Ramos (cell line): ENCODE measurements around the gene TMPRSS3.

Experiments used
- in situ Hi-C: fragments of 300-500 bp; cut with MboI; formaldehyde crosslinking; loops from one replicate; pipeline ENCODE4 v1.14.3; 2022; ENCODE audit warnings: low sequenced_read_pairs; ENCODE audit not compliant: unreplicated experiment

TMPRSS3 gene

DNA sequence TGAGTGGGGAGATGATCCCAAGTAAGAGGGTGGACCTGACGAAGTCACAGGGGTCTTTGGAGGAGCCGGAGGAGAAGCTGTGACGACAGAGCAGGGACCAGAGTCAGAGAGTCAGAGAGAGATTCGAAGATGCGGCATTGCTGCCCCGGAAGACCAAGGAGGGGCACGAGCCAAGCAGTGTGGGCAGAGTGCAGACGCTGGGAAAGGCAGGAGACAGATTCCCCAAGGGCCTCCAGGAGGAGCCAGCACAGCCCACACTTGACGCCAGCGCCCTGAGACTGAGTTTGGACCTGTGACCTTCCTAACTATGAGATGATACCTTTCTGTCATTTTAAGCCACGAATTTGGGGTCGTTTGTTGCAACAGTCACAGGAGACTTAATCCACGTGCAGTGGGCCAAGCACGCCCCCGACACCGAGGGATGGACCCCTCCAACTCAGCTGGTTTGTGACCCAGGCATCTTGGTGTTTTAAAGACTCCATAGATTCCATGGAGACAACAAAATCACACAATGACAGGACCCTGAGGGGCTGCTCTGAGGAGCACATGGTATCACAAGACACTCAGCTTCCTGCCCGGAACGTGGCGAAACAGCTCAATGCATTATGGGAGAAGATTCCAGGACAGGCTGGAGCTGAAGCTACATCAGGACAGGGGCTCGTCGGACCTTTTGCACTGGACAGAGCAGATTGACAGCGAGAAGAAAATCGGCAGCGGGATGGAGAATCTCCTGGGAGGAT is 18.5 kb downstream of the TMPRSS3 start:
- in situ Hi-C loops = loop anchor here (25.0 kb wide), 1 partner anchor 360 kb away; no protein-coding TSS in a partner anchor

DNA sequence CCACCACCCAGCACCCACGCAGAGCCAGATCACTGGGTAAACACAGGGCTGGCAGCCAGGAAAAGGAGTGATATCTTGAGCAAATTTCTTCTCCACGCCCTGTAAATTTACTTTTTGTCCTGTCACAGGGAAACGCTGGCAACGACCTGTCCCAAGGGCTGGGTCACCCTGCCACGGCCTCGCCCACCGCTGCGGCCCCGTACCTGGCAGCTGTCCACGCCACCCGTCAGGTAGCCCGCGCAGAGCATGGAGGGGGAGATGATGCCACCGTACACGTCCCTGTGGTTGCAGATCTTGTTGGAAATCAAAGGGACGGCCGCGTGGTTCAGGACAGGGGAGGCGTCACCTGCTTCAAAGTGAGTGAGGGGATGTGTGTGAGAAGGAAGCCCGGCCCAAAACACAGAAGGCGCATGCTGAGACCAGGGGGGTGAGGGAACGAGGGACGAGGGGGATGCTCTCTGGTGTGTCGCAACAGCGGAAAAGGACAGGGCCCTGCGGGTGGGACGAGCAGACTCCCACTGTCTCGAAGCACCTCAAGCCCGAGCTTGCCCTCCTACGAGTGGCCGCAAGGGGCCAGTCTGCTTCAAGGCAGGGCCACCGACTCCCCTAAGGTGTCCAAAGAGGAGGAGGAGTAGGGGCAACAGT is 19.4 kb downstream of the TMPRSS3 start:
- in situ Hi-C loops = loop anchor here (25.0 kb wide), 1 partner anchor 361 kb away; no protein-coding TSS in a partner anchor

- in situ Hi-C loops = loop anchor here (25.0 kb wide), 1 partner anchor 361 kb away; no protein-coding TSS in a partner anchor
These were observed 19.9 kb downstream of the TMPRSS3 start for GRCh38 chr21:42375966-42376337.

GRCh38 chr21:42375506-42375905 is 20.3 kb downstream of the TMPRSS3 start:
- in situ Hi-C loops = loop anchor here (25.0 kb wide), 1 partner anchor 362 kb away; no protein-coding TSS in a partner anchor

DNA sequence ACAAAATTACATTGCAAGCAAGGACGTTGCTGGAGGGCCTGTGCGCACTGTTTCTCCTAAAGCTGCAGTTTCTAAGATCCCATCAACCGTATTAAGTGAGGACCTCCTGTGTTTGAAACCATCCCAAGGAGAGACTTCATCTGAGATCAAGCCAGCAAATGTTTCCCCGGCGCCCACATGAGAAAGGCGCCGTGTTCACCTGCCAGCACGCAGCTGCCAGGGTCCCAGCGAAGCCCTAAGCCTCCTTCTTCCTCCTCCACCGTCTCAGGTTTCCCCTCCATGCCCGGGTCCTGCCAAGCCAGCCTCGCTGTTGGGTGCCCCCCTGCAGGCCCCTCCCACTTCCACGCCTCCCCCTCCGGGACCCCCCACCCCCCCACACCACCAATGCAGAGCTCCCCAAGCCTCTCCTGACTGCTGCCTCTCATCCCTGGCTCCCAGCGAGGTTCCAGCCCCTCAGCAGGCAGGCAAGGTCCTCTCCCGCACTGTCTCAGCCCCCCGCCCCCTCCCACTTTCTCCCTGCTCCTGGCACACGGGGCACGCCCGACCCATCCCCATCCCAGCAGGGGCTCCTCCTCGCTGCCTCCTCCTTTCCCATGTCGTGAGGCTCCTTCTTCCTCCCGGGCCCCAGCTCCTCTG is 20.9 kb downstream of the TMPRSS3 start:
- in situ Hi-C loops = loop anchor here (25.0 kb wide), 1 partner anchor 362 kb away; no protein-coding TSS in a partner anchor

GRCh38 chr21:42374457-42374856 is 21.4 kb downstream of the TMPRSS3 start:
- in situ Hi-C loops = no loop called here

- in situ Hi-C loops = no loop called here
These were observed 21.9 kb downstream of the TMPRSS3 start for GRCh38 chr21:42373908-42374455.

DNA sequence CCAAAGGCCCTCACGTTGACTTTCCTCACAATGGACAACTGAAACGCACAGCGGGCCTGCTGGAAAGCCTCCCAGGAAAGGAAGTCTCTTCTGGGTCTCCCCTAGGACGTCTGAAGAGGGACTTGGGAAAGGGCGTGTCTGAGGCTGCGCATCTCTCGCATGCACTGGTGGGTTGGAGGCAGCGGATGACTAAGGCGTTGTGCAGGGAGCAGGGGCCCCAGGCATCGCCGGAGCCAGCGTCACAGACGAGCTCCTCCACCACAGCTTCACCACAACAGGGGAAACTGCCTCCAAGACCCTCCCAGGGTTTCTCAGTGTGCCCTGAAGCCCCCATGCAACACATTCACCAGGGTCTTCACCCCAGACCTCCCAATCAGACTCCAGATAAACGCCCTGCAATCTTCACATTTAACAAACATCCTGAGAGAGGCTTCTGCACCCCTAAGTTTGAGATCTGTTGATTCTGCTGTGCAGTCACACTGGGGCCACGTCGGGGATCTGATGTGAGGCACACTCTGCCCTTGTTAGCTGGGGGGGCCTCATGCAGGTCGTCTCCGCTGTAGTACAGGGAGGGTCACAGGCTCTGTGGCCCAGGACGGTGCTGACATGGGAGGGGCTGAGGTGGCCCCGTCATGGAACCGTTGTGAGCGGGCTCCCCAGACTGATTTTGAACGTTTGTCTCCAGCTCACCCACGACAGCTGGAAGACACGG is 22.5 kb downstream of the TMPRSS3 start:
- in situ Hi-C loops = no loop called here

- in situ Hi-C loops = no loop called here
These were observed 24.8 kb downstream of the TMPRSS3 start for GRCh38 chr21:42370894-42371654.

- in situ Hi-C loops = no loop called here
These were observed 26.0 kb downstream of the TMPRSS3 start for GRCh38 chr21:42369821-42370220.

- in situ Hi-C loops = no loop called here
These were observed 28.3 kb downstream of the TMPRSS3 start for GRCh38 chr21:42367367-42368165.

DNA sequence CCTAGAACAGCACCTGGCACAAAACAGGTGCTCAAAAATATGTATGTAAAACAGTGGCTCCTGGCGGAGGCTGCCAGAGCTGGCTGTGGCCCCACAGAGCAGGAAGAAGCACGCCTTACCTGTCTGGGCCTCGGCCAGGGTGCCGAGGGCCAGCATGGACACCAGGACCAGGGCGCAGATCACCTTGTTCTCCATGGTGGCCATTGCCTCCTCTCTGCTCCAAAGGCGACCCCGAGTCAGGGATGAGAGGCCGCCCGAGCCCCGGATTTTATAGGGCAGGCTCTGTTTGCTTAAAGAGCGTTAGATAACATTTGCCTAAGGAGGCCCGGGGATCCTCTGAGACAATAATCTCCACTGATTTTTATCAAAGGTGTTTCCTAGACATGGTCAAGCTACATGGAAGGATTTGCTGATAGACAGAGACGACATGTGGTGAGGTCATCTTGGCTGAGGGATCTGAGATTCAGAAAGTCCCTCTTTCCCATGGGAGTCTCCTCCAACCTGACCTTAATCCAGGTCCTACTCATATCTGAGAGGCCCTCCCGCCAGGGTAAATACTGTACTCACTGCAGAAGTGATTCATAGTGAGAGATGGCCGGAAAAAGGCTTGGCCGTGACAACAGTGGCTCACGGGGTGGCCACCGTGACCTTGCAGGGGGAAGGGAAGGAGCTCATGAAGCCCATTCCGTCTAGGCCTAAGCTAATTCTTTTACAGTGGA is 29.4 kb downstream of the TMPRSS3 start, which contains the start of gene TFF1:
Gene TFF1 (minus strand): TSS at position 244 of the 719 bp plus-strand sequence. CDS start 40 bp downstream, at position 204.
- in situ Hi-C loops = no loop called here

GRCh38 chr21:42365770-42366169 is 30.1 kb downstream of the TMPRSS3 start:
- in situ Hi-C loops = no loop called here

- in situ Hi-C loops = no loop called here
These were observed 31.5 kb downstream of the TMPRSS3 start for GRCh38 chr21:42364304-42364865.

DNA sequence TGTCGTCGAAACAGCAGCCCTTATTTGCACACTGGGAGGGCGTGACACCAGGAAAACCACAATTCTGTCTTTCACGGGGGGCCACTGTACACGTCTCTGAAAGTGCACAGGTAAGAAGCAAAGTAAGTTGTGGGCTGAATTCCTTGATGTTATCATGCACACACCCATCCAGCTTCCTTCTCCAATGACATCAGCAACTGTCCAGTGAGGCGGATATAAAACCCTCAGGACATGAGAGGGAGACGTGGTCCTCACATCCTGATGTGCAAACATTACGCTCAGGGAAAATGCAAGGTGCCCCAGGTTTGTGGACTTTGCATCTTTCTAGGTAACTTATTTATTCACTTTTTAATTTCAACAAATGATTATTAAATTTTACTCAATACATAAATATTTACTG is 32.5 kb downstream of the TMPRSS3 start:
- in situ Hi-C loops = no loop called here

GRCh38 chr21:42362700-42363099 is 33.2 kb downstream of the TMPRSS3 start:
- in situ Hi-C loops = no loop called here

- in situ Hi-C loops = no loop called here
These were observed 33.7 kb downstream of the TMPRSS3 start for GRCh38 chr21:42362198-42362597.

DNA sequence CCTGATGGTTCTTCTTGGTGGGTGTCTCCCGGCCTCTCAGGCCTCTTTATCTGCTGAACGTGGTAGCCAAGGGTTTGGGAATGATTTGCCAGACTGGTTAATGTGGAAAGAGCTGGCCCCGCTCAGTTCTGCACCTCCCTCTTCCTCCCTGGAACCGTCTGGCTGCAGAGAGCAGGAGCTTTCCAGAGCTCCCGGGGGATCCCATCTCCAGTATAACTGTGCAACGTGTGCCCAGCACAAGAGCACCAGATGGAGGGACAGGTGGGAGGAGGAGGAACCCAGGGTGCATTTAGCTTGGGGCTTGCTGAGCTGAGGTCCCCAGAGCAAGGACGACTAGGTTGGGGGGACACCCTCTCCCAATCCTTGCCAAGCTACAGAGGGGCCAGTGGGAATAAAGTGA is 34.6 kb downstream of the TMPRSS3 start:
- in situ Hi-C loops = no loop called here
